ENCODE measurements around the gene MYH1. TPM values are rescaled to one million over a fixed set of nuclear protein-coding genes. Genes with fewer than 3 reads are reported as not detected.

Gene MYH1
- total RNA-seq, 1 experiment from 2014 or later: not detected

DNA sequence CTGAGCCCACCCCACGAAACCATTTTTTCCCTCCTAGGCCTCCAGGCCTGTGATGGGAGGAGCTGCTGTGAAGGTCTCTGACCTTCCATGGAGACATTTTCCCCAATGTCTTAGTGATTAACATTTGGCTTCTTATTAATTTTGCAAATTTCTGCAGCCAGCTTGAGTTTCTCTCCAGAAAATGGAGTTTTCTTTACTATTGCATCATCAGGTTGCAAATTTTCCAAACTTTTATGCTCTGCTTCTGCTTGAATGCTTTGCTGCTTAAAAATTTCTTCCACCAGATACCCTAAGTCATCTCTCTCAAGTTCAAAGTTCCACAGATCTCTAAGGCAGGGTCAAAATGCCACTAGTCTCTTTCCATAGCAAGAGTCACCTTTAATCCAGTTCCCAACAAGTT is 36.1 kb downstream of the MYH1 start:
- DNase-seq (ENCODE audit: low read depth): no peak

- no peak for DNase-seq (ENCODE audit: low read depth)
These were observed 40.6 kb downstream of the MYH1 start for GRCh38 chr17:10477701-10478100.

DNA sequence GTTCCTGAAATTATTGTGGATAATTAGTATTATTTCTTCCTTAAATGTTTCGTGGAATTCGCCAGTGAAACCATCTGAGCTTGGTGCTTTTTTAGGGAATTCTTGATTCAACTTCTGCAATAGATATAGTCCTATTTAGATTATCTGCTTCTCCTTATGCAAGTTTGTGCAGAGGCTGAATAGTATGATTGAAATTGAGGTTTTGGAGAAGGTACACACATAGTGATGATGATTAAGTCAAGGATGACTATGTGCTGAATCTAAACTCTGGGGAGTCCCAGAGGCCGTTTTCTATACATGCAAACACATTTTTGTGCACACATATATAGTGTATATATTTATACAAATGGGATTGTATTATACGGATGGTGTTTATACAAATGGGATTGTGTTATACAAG is 43.8 kb downstream of the MYH1 start:
- DNase-seq (ENCODE audit: low read depth): no peak

DNA sequence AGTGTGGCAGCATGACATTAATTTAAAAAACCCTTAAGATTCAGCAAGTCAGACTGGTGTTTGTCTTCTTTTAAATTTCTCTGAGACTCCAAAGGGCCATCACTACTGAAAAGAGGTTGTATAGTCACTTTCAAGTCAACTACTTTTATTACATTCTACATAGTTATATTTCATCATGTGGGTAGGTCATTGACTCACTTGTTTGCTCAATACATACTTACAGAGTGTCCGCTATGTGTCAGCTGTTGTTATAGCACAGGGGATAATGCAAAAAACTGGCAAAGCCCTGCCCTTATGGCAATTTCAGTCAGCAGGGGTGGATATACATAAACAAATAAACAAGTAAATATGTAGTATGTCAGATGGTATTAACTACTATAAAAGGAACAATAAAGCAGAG is 46.5 kb downstream of the MYH1 start:
- no peak for DNase-seq (ENCODE audit: low read depth)

DNA sequence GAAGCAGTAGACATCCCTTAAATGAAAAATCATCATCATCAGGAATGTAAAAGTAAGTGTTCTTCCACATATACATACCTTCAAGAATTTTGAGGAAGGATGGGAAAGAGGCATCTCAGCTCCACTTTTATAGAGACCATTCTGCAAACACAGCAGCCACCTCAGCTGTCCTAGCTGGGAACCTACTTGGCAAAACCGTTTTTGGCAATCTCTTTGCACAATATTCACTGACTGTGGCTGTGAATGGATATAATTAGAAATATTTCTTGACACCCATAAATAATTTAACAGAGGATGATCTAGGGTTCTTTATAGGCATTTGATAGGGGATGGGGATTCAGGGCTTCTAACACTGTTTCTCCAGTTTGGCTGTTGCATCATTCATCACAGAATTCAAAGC is 48.9 kb downstream of the MYH1 start, which contains the start of gene MYH4:
TSS of gene MYH4 (minus strand) at position 101 of the 400 bp plus-strand sequence. CDS start 2,814 bp downstream, outside the sequence.
- no peak for DNase-seq (ENCODE audit: low read depth)

DNA sequence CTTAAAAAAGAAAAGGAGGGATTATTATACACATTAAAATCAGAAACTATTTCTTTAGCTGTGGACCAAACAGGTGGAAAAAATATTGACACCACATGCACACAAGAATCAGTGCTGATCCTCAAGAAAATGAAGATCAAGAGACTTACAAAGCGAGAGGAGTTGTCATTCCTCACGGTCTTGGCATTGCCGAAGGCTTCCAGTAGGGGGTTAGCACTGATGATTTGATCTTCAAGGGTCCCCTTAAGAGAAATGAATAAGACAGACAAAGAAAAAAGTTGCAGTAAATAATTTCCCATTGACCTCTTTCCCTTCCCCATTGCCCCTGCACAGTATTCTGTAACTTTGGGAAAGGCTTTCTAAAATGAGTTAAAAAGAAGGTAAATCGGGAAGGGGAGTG is 54.9 kb downstream of the MYH1 start:
- DNase-seq (ENCODE audit: low read depth): no peak

DNA sequence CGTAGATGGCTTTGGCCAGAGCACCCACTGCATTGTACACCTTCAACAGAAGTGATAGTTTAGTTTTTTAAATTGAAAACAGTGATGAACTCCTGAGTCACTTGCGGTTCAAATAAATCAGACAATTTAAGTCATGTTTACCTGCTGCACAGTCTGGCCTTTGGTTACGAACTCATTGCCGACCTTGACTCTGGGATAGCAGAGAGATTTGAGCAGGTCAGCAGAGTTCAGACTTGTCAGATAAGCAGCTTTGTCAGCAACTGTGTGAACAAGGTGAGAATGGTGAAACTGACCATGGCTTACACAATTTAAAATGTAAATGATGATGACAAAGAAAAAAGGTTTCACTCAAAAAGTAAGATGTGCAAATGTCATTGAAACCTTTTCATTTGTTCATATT is 58.3 kb downstream of the MYH1 start:
- DNase-seq (ENCODE audit: low read depth): no peak

GRCh38 chr17:10458701-10459100 is 59.6 kb downstream of the MYH1 start:
- DNase-seq (ENCODE audit: low read depth): no peak

DNA sequence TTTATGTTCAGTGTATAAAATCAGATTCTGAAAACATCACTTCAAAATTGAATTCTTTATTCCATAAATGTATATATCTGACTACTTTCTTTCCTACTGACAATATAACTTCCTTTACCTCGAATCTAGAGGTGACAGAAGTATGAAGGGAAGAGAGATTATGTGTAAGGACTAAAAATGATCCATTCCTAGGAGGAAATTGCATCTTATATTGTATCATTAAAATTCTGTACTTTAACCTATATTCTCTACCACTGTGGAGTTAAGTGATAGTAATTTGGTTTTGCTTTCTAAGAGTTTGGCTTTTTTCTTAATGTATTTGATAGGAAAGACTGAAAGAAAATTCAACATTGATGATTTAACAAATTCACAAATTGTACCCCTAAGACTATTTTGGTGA is 60.4 kb downstream of the MYH1 start:
- no peak for DNase-seq (ENCODE audit: low read depth)

DNA sequence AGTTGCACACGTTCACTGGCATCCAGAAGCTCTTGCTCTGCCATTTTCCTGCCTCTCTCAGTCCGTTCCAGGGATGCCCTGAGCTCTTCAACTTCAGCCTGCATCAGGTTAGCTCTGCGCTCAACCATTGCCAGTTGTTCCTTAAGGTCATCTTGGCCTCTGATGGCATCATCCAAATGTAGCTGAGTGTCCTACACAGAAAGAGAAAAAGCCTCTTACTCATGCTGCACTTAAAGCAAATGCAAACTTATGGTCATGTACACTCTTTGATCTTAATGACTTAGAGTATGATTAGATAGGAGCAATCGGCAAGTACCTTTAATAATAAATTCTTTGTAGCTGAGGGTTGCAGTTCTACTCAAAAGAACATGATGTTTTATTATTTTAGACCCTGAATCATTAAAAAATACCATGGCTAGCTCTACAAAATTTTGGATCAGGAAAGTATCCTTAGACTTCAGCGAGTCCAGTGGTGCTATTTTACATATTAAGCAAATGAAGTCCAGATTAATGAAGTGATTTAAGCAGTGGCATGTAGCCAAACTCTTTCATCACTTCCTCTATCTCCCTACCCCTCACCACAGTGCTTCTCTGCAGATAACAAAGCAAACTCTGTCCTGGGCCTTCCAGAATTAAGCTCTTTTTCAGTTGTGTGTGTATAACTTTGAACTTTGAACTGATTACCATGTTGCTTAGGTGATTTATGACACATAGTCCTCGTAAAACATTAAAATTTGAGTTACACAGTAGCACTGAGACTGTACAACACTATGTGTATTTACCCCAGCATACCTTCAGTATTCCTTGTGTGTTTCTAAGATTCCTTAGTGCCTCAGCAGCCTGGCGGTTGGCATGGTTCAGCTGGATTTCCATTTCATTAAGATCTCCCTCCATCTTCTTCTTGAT is 71.1 kb downstream of the MYH1 start:
- peak; percentile 43 for DNase-seq (ENCODE audit: low read depth)

Other genes starting within 250 kb of the MYH1 start
- not detected in 2 replicates for gene MYH13, start 145.5 kb downstream of the MYH1 start, total RNA-seq (2014; rRNA removed; shearing (Covaris generic))
- gene MYH8, start 96.6 kb downstream of the MYH1 start, total RNA-seq (2014; rRNA removed; shearing (Covaris generic)): not detected in 2 replicates
- not detected in 2 replicates for gene MYH4, start 49.0 kb downstream of the MYH1 start, total RNA-seq (2014; rRNA removed; shearing (Covaris generic))
- gene MYH2, start 31.1 kb upstream of the MYH1 start, total RNA-seq (2014; rRNA removed; shearing (Covaris generic)): 0.03 TPM in 1 of 2 replicates, not detected in the other
- gene MYH3, start 138.8 kb upstream of the MYH1 start, total RNA-seq (2014; rRNA removed; shearing (Covaris generic)): 0.66 and 0.97 TPM in 2 replicates
- gene SCO1, start 179.0 kb upstream of the MYH1 start, total RNA-seq (2014; rRNA removed; shearing (Covaris generic)): 78.5 and 118 TPM in 2 replicates
- 10.1 and 10.2 TPM in 2 replicates for gene ADPRM, start 179.1 kb upstream of the MYH1 start, total RNA-seq (2014; rRNA removed; shearing (Covaris generic))
- 0.24 TPM in 1 of 2 replicates, not detected in the other for gene TMEM220, start 211.5 kb upstream of the MYH1 start, total RNA-seq (2014; rRNA removed; shearing (Covaris generic))